Measurements from ENCODE around the gene STX4.

The STX4 gene

DNA sequence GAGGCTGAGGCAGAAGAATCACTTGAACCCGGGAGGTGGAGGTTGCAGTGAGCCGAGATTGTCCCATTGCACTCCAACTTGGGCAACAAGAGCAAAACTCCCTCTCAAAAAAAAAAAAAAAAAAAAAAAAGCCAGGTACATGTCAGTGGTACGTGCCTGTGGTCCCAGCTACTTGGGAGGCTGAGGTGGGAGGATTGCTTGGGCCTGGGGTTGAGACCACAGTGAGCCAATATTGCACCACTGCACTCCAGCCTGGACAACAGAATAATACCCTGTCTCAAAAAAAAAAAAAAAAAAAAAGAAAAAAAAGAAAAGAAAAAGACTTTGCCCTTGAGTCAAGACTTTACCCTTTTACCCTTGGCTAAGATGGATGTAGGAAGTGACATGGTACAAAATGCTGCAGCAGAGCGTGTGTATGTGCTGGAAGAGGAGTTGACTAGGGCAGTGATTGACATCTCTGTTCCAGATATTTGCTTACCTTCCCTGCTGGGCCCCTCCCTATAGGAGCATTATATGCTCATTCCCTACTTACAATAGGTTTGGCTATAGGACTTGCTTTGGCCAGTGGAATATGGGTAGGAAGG, 10.6 kb downstream of the STX4 start:
- no peaks in the 10 kb centered on the region for H3K79me2 ChIP-seq (ENCODE audit: insufficient read depth, low read depth)
- H3K27me3 ChIP-seq (ENCODE audit: insufficient read depth, low read depth) = no peaks in the 10 kb centered on the region
- no peak overlapping the region for H2AFZ ChIP-seq (ENCODE audit: low read depth)
- no peaks in the 10 kb centered on the region for H3K4me1 ChIP-seq (ENCODE audit: low read depth, poor library complexity, severe bottlenecking)
- H3K36me3 ChIP-seq (ENCODE audit: insufficient read depth) = no peaks in the 10 kb centered on the region
- no peak overlapping the region for H3K4me3 ChIP-seq (IDR thresholded peaks at IDR 0.05; ENCODE audit: insufficient read depth, low read depth, low read length)
- TF ChIP-seq, protein P1, sequence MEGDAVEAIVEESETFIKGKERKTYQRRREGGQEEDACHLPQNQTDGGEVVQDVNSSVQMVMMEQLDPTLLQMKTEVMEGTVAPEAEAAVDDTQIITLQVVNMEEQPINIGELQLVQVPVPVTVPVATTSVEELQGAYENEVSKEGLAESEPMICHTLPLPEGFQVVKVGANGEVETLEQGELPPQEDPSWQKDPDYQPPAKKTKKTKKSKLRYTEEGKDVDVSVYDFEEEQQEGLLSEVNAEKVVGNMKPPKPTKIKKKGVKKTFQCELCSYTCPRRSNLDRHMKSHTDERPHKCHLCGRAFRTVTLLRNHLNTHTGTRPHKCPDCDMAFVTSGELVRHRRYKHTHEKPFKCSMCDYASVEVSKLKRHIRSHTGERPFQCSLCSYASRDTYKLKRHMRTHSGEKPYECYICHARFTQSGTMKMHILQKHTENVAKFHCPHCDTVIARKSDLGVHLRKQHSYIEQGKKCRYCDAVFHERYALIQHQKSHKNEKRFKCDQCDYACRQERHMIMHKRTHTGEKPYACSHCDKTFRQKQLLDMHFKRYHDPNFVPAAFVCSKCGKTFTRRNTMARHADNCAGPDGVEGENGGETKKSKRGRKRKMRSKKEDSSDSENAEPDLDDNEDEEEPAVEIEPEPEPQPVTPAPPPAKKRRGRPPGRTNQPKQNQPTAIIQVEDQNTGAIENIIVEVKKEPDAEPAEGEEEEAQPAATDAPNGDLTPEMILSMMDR (conservative IDR thresholded peaks at IDR 0.05; ENCODE audit: low read depth, low read length) = no peak
- H3K4me2 ChIP-seq = no peak overlapping the region
- H3K27ac ChIP-seq = no peak overlapping the region
- no peak overlapping the region for H3K9ac ChIP-seq
- H4K20me1 ChIP-seq (ENCODE audit: insufficient read depth) = no peaks in the 10 kb centered on the region

DNA sequence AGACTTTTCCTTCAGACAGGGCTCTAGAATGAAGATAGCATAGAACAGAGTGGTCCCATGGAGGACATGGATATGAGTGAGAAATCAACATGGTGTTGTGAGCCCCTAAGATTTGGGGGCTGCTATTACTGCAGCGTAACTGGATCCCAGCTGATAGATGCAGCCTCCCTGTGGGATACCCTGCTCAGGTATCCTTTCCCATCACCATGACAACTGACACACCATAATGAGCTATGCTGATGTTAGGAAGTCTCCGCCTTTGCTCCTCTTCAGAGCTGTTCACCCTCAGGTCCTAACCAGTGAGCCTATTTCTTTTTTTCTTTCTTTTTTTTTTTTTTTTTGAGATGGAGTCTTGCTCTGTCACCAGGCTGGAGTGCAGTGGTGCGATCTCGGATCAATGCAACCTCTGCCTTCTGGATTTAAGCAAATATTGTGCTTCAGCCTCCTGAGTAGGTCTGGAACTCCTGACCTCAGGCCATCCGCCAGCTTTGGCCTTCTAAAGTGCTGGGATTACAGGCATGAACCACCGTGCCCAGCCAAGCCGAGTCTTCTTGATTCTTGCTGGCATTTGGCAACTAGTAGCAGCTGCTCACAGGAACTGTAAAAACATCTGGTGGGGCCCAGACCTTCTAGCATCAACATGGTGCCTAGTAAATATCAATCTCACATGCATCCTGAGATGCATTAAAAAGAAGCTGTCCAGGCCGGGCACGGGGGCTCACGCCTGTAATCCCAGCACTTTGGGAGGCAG, 17.1 kb downstream of the STX4 start:
- H3K79me2 ChIP-seq (ENCODE audit: insufficient read depth, low read depth) = no peaks in the 10 kb centered on the region
- H3K36me3 ChIP-seq (ENCODE audit: insufficient read depth) = no peaks in the 10 kb centered on the region
- no peak overlapping the region for H3K4me2 ChIP-seq
- no peak overlapping the region for H3K9ac ChIP-seq
- no peak overlapping the region for H3K4me3 ChIP-seq (IDR thresholded peaks at IDR 0.05; ENCODE audit: insufficient read depth, low read depth, low read length)
- no peaks in the 10 kb centered on the region for H4K20me1 ChIP-seq (ENCODE audit: insufficient read depth)
- no peak overlapping the region for H2AFZ ChIP-seq (ENCODE audit: low read depth)
- no peak overlapping the region for H3K27ac ChIP-seq
- H3K27me3 ChIP-seq (ENCODE audit: insufficient read depth, low read depth) = no peaks in the 10 kb centered on the region
- H3K4me1 ChIP-seq (ENCODE audit: low read depth, poor library complexity, severe bottlenecking) = peaks cover 8% of the 10 kb centered on the region
- TF ChIP-seq, protein P1 (conservative IDR thresholded peaks at IDR 0.05; ENCODE audit: low read depth, low read length) = no peak

DNA sequence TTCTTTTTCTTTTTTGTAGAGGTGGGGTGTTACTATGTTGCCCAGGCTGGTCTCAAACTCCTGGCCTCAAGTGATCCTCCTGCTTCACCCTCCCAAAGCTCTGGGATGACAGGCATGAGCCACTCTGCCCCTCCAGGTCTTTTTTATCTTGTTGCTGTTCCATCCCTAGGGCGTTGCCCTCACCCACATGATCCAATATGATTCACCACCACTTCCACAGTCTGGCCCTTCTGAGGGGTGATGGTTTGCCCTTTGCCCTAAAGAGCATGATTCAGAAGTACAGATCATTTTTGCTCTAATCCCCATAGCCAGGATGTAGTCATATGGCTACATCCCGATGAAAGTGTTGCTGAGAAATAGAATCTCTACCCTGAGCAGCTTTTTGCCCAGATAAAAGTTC, 18.8 kb downstream of the STX4 start:
- H3K27me3 ChIP-seq (ENCODE audit: insufficient read depth, low read depth) = no peaks in the 10 kb centered on the region
- H4K20me1 ChIP-seq (ENCODE audit: insufficient read depth) = no peaks in the 10 kb centered on the region
- TF ChIP-seq, protein P1 (conservative IDR thresholded peaks at IDR 0.05; ENCODE audit: low read depth, low read length) = no peak
- H3K4me2 ChIP-seq = no peak overlapping the region
- H3K4me3 ChIP-seq (IDR thresholded peaks at IDR 0.05; ENCODE audit: insufficient read depth, low read depth, low read length) = no peak overlapping the region
- no peaks in the 10 kb centered on the region for H3K36me3 ChIP-seq (ENCODE audit: insufficient read depth)
- H3K4me1 ChIP-seq (ENCODE audit: low read depth, poor library complexity, severe bottlenecking) = peaks cover 8% of the 10 kb centered on the region
- H3K79me2 ChIP-seq (ENCODE audit: insufficient read depth, low read depth) = no peaks in the 10 kb centered on the region
- H3K27ac ChIP-seq = no peak overlapping the region
- H3K9ac ChIP-seq = no peak overlapping the region
- no peak overlapping the region for H2AFZ ChIP-seq (ENCODE audit: low read depth)

DNA sequence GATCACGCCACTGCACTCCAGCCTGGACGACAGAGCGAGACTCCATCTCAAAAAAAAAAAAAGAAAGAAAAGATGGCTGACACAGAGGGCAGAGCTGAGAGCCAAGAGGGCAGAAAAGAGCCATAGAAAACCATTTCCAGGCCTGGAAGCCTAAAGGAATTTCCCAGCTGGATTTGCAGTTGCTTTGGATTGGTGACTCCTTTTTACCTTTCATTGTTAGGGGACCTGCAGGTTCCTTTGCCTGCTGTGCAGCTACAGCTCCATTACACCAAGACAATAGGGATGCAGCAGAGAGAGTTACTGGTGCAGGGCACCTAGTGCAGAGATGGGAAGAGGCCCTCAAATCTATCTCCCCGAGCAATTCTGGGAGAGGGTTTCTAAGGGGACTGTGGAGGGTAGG, 22.3 kb downstream of the STX4 start:
- no peaks in the 10 kb centered on the region for H4K20me1 ChIP-seq (ENCODE audit: insufficient read depth)
- no peak overlapping the region for H2AFZ ChIP-seq (ENCODE audit: low read depth)
- H3K4me3 ChIP-seq (IDR thresholded peaks at IDR 0.05; ENCODE audit: insufficient read depth, low read depth, low read length) = no peak overlapping the region
- no peak overlapping the region for H3K27ac ChIP-seq
- H3K4me1 ChIP-seq (ENCODE audit: low read depth, poor library complexity, severe bottlenecking) = peaks cover 8% of the 10 kb centered on the region
- no peak overlapping the region for H3K4me2 ChIP-seq
- H3K79me2 ChIP-seq (ENCODE audit: insufficient read depth, low read depth) = no peaks in the 10 kb centered on the region
- no peak overlapping the region for H3K9ac ChIP-seq
- no peaks in the 10 kb centered on the region for H3K36me3 ChIP-seq (ENCODE audit: insufficient read depth)
- no peaks in the 10 kb centered on the region for H3K27me3 ChIP-seq (ENCODE audit: insufficient read depth, low read depth)
- TF ChIP-seq, protein P1 (conservative IDR thresholded peaks at IDR 0.05; ENCODE audit: low read depth, low read length) = no peak

Measured in KMS-11 (cell line).